Measurements from ENCODE around the gene TXNDC12.
A peak's percentile ranks its signal among the peaks of the same experiment; 100 is the strongest.
"Not testable (repeated sequence)": the region's sequence is repeated elsewhere in the genome, so short reads cannot be mapped to it uniquely, and the experiment has no call there.

TXNDC12 gene

DNA sequence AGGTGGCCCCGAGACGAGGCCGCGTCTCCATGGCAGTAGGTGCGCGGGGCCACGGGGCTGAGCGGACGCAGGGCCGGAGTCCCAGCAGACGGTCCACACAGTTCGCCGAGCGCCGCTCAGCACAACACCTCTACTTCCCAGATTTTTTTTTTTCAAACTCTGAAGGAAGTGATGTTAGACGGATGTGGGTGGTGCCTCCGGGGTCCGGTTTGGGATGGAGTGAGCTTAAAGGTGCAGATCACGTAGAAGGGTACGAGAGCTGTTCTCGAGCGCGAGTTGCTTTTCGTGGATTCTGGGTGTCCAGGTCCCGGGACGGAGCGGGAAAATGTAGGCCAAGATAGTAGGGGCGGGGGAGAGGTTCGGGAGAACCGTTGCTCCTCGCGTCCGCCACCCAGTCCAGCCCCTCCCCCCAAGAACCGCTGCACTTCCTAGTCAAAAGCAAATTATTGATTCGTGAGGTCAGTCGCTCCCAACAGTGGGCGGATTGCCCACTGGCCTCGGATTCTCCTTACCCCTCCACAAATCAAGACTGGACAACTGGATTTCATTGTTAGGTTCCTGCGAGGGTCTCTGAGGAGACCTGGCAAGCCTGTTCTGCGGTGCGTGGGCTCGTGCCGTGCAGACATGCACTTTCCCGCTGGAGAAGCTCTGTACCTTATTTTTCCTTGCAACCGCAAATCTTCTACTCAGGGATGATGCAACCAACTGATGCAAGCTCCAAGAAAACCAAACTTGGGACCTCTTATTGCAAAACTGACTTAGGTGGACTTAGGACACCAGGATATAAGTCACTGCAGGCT, at the start of gene TXNDC12:
Gene TXNDC12, minus strand, starts transcription at position 126 of the 800 bp plus-strand sequence. Its CDS starts 95 bp downstream, at position 31.
- TF ChIP-seq, protein P1, sequence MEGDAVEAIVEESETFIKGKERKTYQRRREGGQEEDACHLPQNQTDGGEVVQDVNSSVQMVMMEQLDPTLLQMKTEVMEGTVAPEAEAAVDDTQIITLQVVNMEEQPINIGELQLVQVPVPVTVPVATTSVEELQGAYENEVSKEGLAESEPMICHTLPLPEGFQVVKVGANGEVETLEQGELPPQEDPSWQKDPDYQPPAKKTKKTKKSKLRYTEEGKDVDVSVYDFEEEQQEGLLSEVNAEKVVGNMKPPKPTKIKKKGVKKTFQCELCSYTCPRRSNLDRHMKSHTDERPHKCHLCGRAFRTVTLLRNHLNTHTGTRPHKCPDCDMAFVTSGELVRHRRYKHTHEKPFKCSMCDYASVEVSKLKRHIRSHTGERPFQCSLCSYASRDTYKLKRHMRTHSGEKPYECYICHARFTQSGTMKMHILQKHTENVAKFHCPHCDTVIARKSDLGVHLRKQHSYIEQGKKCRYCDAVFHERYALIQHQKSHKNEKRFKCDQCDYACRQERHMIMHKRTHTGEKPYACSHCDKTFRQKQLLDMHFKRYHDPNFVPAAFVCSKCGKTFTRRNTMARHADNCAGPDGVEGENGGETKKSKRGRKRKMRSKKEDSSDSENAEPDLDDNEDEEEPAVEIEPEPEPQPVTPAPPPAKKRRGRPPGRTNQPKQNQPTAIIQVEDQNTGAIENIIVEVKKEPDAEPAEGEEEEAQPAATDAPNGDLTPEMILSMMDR (IDR thresholded peaks at IDR 0.05; ENCODE audit: extremely low read depth, missing control alignments), result no peak
- DNase-seq (ENCODE audit: low spot score), result peak; percentile 81

DNA sequence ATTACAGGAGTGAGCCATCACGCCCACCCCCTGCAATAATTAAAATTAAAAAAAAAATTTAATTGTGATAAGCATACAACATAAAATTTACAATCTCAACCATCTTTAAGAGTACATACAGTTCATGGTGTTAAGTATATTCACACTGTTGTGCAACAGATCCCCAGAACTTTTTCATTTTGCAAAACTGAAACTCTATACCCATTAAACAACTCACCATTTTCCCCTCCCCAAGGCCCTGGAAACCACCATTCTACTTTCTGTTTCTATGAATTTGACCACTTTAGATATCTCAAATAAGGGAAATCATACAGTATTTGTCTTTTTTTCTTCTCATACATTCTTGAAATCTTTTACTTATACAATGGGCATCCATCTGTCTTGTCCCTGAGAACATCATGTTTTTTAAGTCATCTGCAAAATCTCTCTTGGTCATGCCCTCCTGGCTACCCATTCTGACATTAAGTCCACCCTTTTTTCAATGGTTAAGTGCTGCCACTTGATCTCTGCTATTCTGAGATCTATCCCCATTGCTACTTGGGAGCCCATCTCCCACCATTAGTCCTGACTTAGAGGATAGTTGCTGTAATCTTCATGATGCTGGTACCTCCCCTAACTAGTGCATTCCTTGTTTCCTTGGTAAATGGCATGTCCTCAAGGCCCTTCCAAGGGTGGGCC, 47.5 kb upstream of the TXNDC12 start:
- DNase-seq (ENCODE audit: low spot score), result no peak
- TF ChIP-seq, protein P1 (IDR thresholded peaks at IDR 0.05; ENCODE audit: extremely low read depth, missing control alignments), result no peak

DNA sequence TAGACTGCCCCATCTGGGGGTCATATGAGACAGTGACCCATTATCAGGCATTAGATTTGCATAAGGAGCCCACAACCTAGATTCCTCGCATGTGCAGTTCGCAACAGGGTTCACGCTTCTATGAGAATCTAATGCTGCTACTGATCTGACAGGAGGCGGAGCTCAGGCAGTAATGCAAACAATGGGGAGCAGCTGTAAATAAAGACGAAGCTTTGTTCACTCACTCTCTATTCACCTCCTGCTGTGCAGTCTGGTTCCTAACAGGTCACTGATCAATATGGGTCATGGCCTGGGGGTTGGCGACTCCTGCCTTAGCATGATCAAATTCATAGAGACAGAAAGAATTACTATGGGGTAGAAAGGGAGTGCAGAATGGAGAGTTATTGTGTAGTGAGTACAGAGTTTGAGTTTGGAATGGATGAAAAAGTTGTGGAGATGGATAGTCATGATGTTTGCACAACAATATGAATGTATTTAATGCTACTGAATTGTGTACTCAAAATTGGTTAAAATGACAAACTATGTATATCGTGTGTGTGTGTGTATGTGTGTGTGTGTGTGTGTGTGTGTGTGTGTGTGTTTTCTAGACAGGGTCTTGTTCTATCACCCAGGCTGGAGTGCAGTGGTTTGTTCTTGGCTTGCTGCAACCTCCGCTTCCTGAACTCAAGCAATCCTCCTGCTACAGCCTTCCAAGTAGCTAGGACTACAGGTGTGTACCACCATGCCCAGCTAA, 43.3 kb upstream of the TXNDC12 start:
- TF ChIP-seq, protein P1 (IDR thresholded peaks at IDR 0.05; ENCODE audit: extremely low read depth, missing control alignments), result no peak
- DNase-seq (ENCODE audit: low spot score), result no peak

DNA sequence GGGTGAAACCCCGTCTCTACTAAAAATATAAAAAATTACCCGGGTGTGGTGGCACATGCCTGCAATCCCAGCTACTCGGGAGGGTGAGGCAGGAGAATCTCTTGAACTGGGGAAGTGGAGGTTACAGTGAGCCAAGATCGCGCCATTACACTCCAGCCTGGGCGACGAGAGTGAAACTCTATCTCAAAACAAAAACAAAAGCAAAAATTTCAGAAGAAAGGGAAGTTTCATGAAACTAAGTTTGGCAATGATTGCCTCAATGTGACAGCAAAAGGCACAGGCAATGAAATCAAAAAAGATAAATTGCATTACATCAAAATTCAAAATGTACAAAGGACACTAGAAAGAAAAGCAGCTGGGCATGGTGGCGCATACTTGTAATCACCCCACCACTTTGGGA, 41.2 kb upstream of the TXNDC12 start:
- no peak for DNase-seq (ENCODE audit: low spot score)
- TF ChIP-seq, protein P1 (IDR thresholded peaks at IDR 0.05; ENCODE audit: extremely low read depth, missing control alignments), result no peak

DNA sequence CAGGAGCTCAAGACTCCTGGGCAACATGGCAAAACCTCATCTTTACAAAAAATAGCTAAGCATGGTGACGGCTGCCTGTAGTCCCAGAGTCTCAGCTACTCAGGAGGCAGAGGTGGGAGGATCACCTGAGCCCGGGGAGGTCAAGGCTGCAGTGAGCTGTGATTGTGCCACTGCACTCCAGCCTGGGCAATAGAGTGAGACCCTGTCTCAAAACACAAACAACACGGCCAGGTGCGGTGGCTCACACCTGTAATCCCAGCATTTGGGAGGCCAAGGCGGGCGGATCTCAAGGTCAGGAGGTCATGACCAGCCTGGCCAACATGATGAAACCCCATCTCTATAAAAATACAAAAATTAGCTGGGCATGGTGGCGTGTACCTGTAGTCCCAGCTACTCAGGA, 39.3 kb upstream of the TXNDC12 start:
- DNase-seq (ENCODE audit: low spot score), result not testable (repeated sequence)

DNA sequence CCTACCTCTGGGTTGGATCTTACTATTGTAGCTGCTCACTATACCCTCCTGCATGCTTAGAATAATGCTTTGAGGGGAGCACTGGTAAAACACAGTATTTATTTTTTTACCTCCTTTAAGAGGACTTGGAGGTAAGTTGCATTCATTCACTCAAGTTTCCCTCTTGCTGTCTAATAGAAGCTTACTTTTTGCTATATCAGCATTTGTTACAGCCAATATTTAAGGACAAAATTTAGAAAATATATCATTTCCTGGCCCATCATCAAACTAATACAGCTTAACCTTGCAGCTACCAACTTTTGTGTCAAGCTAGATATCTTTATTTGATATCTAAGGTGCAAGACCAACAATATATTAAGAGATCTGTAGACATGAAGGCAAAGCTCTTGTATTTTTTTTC, 32.9 kb upstream of the TXNDC12 start:
- DNase-seq (ENCODE audit: low spot score), result not testable (repeated sequence)

DNA sequence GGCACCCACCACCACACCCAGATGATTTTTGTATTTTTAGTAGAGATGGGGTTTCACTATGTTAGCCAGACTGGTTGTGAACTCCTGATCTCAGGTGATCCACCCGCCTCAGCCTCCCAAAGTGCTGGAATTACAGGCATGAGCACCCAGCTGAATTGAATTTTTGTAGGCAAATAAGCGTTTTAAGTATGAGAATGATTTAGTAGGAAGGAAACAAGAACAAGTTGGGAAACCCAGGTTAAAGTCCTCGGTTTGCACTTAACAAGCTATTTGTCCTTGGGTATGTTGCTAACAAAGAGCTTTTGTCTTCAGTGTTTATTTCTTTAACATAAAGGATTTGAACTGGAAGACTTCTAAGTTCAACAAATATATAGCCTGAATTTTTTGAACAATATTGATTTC, 25.0 kb upstream of the TXNDC12 start:
- no peak for DNase-seq (ENCODE audit: low spot score)
- TF ChIP-seq, protein P1 (IDR thresholded peaks at IDR 0.05; ENCODE audit: extremely low read depth, missing control alignments), result no peak

DNA sequence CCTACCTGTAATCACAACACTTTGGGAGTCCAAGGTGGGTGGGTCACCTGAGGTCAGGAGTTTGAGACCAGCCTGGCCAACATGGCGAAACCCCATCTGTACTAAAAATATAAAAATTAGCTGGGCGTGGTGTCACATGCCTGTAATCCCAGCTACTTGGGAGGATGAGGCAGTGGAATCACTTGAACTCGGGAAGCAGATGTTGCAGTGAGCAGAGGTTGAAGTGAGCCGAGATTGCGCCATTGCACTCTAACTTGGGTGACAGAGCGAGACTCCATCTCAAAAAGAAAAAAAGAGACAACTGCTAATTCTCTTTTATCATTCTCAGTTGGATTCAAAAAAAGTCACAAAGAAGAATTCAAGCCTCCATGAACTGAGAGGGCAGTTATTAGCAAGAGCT, 22.3 kb upstream of the TXNDC12 start:
- not testable (repeated sequence) for DNase-seq (ENCODE audit: low spot score)
